ENCODE results near the gene MKNK2.

Gene MKNK2

GRCh38 chr19:2070986-2071673, 20.1 kb upstream of the MKNK2 start:
- Histone ChIP-seq H3K9ac (ENCODE audit: low read depth, low read length) (no peak overlapping the region), H3K4me1 (ENCODE audit: insufficient read depth, low read length) (no peaks in the 10 kb centered on the region; the same call in 1 of the 2 replicates), H3K36me3 (ENCODE audit: insufficient read depth, low read length) (no peaks in the 10 kb centered on the region), H3K9me3 (ENCODE audit: control insufficient read depth, insufficient read depth, low read length) (no peaks in the 10 kb centered on the region)

GRCh38 chr19:2070436-2070827, 19.4 kb upstream of the MKNK2 start:
- no peaks in the 10 kb centered on the region; the same call in 1 of the 2 replicates for H3K4me1 ChIP-seq (ENCODE audit: insufficient read depth, low read length)
- no peaks in the 10 kb centered on the region for H3K9me3 ChIP-seq (ENCODE audit: control insufficient read depth, insufficient read depth, low read length)
- no peaks in the 10 kb centered on the region for H3K36me3 ChIP-seq (ENCODE audit: insufficient read depth, low read length)
- H3K9ac ChIP-seq (ENCODE audit: low read depth, low read length): no peak overlapping the region

DNA sequence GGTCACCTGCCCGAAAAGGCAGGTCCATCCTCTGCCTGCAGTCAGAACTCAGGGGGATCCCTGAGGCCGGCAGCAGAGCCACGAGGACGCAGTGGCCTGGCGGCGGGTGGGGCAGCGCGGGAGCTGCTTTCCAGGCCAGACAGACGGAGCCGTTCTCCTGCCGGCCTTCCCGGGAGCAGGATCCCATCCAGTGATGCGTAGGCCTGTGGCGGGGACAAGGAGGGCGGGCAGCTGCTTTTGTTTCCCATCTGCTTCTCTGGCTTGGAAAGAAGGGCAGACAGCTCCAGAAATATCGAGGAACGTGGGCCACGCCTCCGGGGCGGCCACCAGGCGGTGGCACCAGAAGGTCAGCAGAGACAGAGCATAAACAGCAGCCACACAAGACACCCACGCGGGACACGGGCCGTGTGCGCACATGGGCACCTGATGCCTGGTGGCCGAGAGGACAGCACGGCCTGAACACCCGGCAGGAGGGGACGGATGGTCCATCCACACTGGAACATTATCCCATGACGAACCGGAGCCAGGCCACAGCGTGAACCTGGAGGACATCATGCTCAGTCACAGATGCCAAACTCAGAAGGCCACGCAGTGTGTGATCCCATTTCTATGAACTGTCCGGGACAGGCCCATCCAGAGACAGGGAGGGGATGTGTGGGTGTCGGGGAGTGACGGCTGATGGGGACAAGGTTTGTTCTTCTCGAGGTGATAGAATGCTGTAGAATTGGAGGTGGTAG, 13.9 kb upstream of the MKNK2 start:
- Histone ChIP-seq H3K9ac (ENCODE audit: low read depth, low read length) (no peak overlapping the region), H3K36me3 (ENCODE audit: insufficient read depth, low read length) (no peaks in the 10 kb centered on the region), H3K9me3 (ENCODE audit: control insufficient read depth, insufficient read depth, low read length) (no peaks in the 10 kb centered on the region), H3K4me1 (ENCODE audit: insufficient read depth, low read length) (peaks cover 6% of the 10 kb centered on the region; the same call in 1 of the 2 replicates)

DNA sequence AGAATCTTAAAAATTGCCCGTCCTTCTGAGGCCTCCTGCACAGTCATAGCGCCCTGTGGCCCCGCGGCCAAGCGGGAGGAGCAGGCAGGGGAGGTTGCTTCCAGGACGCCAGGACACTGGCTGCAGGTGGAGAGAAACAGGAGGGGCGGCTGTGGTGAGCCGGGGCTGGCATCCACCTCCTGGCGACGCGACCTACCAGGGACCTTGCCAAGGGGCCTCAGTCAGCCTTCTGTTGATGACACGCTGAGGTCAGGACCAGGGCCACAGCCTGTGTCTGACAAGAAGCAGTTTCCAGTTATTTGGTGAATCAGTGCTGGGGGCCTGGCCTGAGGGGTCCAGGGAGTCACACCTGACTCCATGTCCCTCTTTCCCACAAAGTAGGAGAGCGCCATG, 13.3 kb upstream of the MKNK2 start:
- Histone ChIP-seq H3K9me3 (ENCODE audit: control insufficient read depth, insufficient read depth, low read length) (no peaks in the 10 kb centered on the region), H3K4me1 (ENCODE audit: insufficient read depth, low read length) (peaks cover 11% of the 10 kb centered on the region; the same call in 1 of the 2 replicates), H3K9ac (ENCODE audit: low read depth, low read length) (no peak overlapping the region), H3K36me3 (ENCODE audit: insufficient read depth, low read length) (no peaks in the 10 kb centered on the region)

- H3K4me1 ChIP-seq (ENCODE audit: insufficient read depth, low read length): peaks cover 17% of the 10 kb centered on the region; the same call in 1 of the 2 replicates
- H3K9ac ChIP-seq (ENCODE audit: low read depth, low read length): no peak overlapping the region
- H3K36me3 ChIP-seq (ENCODE audit: insufficient read depth, low read length): no peaks in the 10 kb centered on the region
- no peaks in the 10 kb centered on the region for H3K9me3 ChIP-seq (ENCODE audit: control insufficient read depth, insufficient read depth, low read length)
Observed at GRCh38 chr19:2063824-2064223, 12.8 kb upstream of the MKNK2 start.

- no peak overlapping the region for H3K9ac ChIP-seq (ENCODE audit: low read depth, low read length)
- no peaks in the 10 kb centered on the region for H3K36me3 ChIP-seq (ENCODE audit: insufficient read depth, low read length)
- H3K4me1 ChIP-seq (ENCODE audit: insufficient read depth, low read length): peaks cover 26% of the 10 kb centered on the region; the same call in 1 of the 2 replicates
- H3K9me3 ChIP-seq (ENCODE audit: control insufficient read depth, insufficient read depth, low read length): no peaks in the 10 kb centered on the region
Observed at GRCh38 chr19:2062770-2063169, 11.7 kb upstream of the MKNK2 start.

DNA sequence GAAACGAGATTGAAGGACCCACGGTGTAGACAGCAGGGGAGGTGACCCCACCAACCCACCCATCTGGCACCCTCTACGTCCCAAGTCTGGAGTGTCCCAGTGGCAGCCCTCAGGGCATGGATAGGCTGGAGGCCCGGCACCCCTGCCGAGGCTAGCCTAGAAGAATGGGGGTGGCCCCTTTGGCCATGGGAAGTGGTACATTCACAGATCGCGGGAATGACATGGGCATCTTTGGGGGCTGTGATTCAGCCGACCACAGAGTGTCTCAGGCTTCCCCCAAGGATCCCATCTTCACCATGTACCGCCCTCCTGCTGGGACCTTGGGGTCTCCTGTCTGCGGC, 11.3 kb upstream of the MKNK2 start:
- Histone ChIP-seq H3K4me1 (ENCODE audit: insufficient read depth, low read length) (peaks cover 26% of the 10 kb centered on the region; the same call in 1 of the 2 replicates), H3K9me3 (ENCODE audit: control insufficient read depth, insufficient read depth, low read length) (no peaks in the 10 kb centered on the region), H3K36me3 (ENCODE audit: insufficient read depth, low read length) (no peaks in the 10 kb centered on the region), H3K9ac (ENCODE audit: low read depth, low read length) (peak overlapping the region; percentile 76)

DNA sequence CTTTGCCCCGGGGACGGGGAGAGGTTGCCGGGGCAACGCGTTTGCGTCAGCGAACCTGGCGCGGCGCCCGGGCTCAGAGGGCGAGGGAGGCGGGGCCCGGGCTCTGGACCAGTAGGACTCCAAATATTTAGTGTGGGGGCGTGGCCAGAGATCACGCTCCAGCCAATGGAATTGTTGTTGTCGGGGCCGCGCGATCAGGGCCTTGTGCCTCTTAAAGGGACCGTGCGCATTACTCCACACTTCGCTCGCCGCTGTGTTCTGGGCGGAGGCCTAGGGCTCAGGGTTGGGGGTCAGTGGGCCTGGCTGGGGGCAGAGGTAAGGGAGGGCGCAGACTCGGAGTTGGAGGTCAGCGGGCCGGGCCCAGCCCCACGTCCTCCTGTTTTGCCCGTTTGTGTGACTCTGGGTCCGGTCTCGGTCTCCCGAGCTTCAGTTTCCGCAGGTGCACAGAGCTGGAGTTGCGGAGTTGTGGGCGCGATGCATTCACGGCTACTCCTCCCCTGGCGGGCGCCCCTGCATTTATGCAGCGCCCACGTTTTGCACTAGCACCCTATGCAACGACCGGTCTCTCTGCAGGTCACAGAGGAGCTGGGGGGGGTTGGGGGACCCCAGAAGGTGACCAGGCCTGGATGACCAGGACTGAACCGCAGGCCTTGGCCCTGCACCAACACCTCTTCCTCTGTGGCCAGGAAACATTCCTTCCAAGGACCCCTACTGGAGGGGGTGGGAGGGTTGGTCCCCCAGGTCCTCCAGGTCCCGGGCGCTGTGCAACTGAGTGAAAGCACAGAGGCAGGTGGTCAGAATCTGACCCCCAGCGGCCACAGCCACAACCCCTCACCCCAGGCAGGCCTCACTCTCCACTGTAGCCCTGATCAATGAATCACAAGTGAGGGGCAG, 10.7 kb upstream of the MKNK2 start:
- Histone ChIP-seq H3K4me1 (ENCODE audit: insufficient read depth, low read length) (peaks cover 28% of the 10 kb centered on the region; the same call in 1 of the 2 replicates), H3K9me3 (ENCODE audit: control insufficient read depth, insufficient read depth, low read length) (no peaks in the 10 kb centered on the region), H3K36me3 (ENCODE audit: insufficient read depth, low read length) (no peaks in the 10 kb centered on the region), H3K9ac (ENCODE audit: low read depth, low read length) (peak overlapping the region; percentile 76)

DNA sequence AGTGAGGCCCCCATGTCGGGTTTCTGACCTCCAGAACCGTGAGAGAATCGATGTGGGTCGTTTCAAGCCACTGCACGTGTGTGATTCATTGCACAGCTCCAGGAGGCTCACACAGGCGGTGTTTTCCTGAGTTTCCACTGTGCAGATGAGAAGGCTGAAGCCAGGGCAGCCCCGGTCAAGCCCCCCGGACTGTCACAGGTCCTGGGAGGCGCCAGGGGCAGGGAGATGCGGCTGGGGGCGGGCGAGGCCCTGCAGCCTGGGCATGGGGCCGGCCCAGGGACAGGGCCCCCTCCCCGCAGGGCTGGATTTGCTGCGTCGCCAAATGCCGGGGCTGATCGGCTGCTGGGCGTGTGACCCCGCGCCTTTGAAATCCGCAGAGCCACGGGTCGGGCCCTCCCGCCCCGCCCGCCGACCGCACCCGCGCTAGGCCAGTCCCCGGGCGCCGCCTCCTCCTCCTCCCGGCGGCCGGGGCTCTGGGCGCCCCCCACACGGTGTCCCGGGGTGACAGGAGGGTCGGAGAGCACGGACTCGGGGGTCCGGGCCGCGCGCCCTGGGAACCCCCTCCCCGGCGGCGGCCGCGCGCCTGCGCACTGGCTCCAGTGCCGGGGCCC, 9.9 kb upstream of the MKNK2 start:
- Histone ChIP-seq H3K36me3 (ENCODE audit: insufficient read depth, low read length) (no peaks in the 10 kb centered on the region), H3K4me1 (ENCODE audit: insufficient read depth, low read length) (peaks cover 32% of the 10 kb centered on the region; the same call in 1 of the 2 replicates), H3K9ac (ENCODE audit: low read depth, low read length) (peak overlapping the region; percentile 65), H3K9me3 (ENCODE audit: control insufficient read depth, insufficient read depth, low read length) (no peaks in the 10 kb centered on the region)

DNA sequence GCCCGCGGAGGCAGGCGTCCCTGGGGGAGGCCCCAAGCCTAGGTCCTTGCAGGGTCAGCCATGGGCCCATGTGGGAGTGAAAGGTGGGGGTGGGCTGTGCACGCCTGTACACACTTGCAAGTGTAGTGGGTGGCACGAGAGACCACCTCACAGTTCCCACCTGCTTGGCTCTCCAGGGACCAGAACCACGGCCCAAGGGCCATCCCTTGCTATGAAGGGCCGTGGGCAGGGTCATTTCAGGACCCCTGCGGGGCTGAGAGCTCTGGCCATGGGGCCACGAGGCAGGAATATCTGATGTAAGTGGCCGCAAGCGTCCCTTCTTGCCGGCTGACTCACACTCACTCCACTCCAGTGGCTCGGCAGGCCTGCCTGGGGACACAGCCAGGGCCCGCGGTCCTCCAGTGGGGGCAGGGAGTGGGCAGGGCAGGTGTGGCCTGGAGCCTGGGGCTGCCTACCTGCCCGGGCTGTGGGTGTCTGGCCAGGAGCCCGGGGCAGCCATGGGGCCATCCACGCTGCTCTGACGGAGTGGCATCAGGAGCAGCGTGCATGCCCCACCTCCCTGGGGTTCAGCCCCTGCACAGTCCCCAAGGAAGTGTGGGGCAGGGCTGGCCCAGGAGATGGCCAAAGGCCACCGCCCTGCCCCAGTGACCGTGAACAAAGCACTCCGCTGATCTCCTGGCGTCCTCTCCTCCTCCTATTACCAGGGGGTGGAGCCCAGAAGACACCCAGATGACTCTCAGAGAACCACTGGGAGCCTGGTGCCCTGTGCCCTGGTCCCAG, 8.6 kb upstream of the MKNK2 start:
- Histone ChIP-seq H3K4me1 (ENCODE audit: insufficient read depth, low read length) (peaks cover 32% of the 10 kb centered on the region; the same call in 1 of the 2 replicates), H3K9me3 (ENCODE audit: control insufficient read depth, insufficient read depth, low read length) (no peaks in the 10 kb centered on the region), H3K9ac (ENCODE audit: low read depth, low read length) (peak overlapping the region; percentile 65; the same call in 1 of the 2 replicates), H3K36me3 (ENCODE audit: insufficient read depth, low read length) (no peaks in the 10 kb centered on the region)

- peaks cover 32% of the 10 kb centered on the region; the same call in 1 of the 2 replicates for H3K4me1 ChIP-seq (ENCODE audit: insufficient read depth, low read length)
- 0 out of 2 replicates have a peak overlapping the region, but pooled peaks have one; percentile 65 for H3K9ac ChIP-seq (ENCODE audit: low read depth, low read length)
- H3K36me3 ChIP-seq (ENCODE audit: insufficient read depth, low read length): no peaks in the 10 kb centered on the region
- H3K9me3 ChIP-seq (ENCODE audit: control insufficient read depth, insufficient read depth, low read length): no peaks in the 10 kb centered on the region
Observed at GRCh38 chr19:2058570-2059421, 7.8 kb upstream of the MKNK2 start.

GRCh38 chr19:2057484-2058469, 6.7 kb upstream of the MKNK2 start:
- Histone ChIP-seq H3K4me1 (ENCODE audit: insufficient read depth, low read length) (peaks cover 32% of the 10 kb centered on the region; the same call in 1 of the 2 replicates), H3K9ac (ENCODE audit: low read depth, low read length) (no peak overlapping the region), H3K36me3 (ENCODE audit: insufficient read depth, low read length) (no peaks in the 10 kb centered on the region), H3K9me3 (ENCODE audit: control insufficient read depth, insufficient read depth, low read length) (no peaks in the 10 kb centered on the region)

Measured in ES-I3 (cell line).